HG02870 (cell line): ENCODE results near the gene NES.
"Not testable (repeated sequence)": the region's sequence is repeated elsewhere in the genome, so short reads cannot be mapped to it uniquely, and the experiment has no call there.

Experiments
- ATAC-seq: cut with Tn5 transposase; IDR thresholded peaks from one replicate; pipeline ENCODE4 v1.9.1; 2021; ENCODE audit warnings: mild to moderate bottlenecking, moderate library complexity; ENCODE audit not compliant: unreplicated experiment

Gene NES

GRCh38 chr1:156648496-156648895 is 28.7 kb downstream of the NES start:
- ATAC-seq = no peak

GRCh38 chr1:156647351-156647750 is 29.9 kb downstream of the NES start:
- no peak for ATAC-seq

- ATAC-seq = no peak
Observed at GRCh38 chr1:156646738-156647211, 30.4 kb downstream of the NES start.

GRCh38 chr1:156645666-156646065 is 31.5 kb downstream of the NES start:
- ATAC-seq = no peak

GRCh38 chr1:156645056-156645455 is 32.2 kb downstream of the NES start:
- ATAC-seq = no peak

- ATAC-seq = no peak
Observed at GRCh38 chr1:156644640-156645039, 32.6 kb downstream of the NES start.

GRCh38 chr1:156644146-156644545 is 33.1 kb downstream of the NES start:
- ATAC-seq = no peak

GRCh38 chr1:156643778-156644092 is 33.5 kb downstream of the NES start:
- no peak for ATAC-seq

- no peak for ATAC-seq
Observed at GRCh38 chr1:156643049-156643777, 34.0 kb downstream of the NES start.

GRCh38 chr1:156642265-156643048 is 34.8 kb downstream of the NES start:
- ATAC-seq = no peak

- ATAC-seq = no peak
Observed at GRCh38 chr1:156641761-156642264, 35.4 kb downstream of the NES start, which contains the start of gene BCAN. TSS of gene BCAN (plus strand) at chr1:156642117. CDS start at chr1:156646055, 3,938 bp downstream.

GRCh38 chr1:156640842-156641706 is 36.1 kb downstream of the NES start:
- no peak for ATAC-seq

- no peak for ATAC-seq
Observed at GRCh38 chr1:156639601-156640101, 37.6 kb downstream of the NES start.

- no peak for ATAC-seq
Observed at GRCh38 chr1:156638189-156638985, 38.8 kb downstream of the NES start.

GRCh38 chr1:156632355-156632754 is 44.9 kb downstream of the NES start:
- ATAC-seq = no peak

GRCh38 chr1:156631152-156631551 is 46.1 kb downstream of the NES start:
- not testable (repeated sequence) for ATAC-seq

- no peak for ATAC-seq
Observed at GRCh38 chr1:156629823-156630449, 47.3 kb downstream of the NES start.

- no peak for ATAC-seq
Observed at GRCh38 chr1:156627313-156627880, 49.8 kb downstream of the NES start.

GRCh38 chr1:156626079-156626438 is 51.1 kb downstream of the NES start:
- ATAC-seq = no peak
